K562 (cell line): ENCODE data around the gene ZMIZ1. TPM values are rescaled to one million over a fixed set of nuclear protein-coding genes. Genes with fewer than 3 reads are reported as not detected.

Experiments used
- BCOR ChIP-seq: fragments of 450-650 bp; IDR thresholded peaks from 2 replicates; pipeline ENCODE4 v1.6.1; 2016
- BMI1 ChIP-seq: fragments of 150-350 bp; IDR thresholded peaks from 2 replicates; pipeline ENCODE4 v1.6.1; 2014; ENCODE audit warnings: low read length
- CHD2 ChIP-seq: IDR thresholded peaks from 2 replicates; pipeline ENCODE4 v1.6.1; 2011; ENCODE audit warnings: low read depth, low read length
- DEAF1 ChIP-seq: fragments of 450-650 bp; formaldehyde crosslinking; IDR thresholded peaks from 2 replicates; pipeline ENCODE4 v1.4.0; 2020; ENCODE audit warnings: mild to moderate bottlenecking, moderate library complexity
- ETV6 ChIP-seq, 3 experiments: fragments of 150-350 bp in 1 of 3; sonication (generic) in 1 of 3; formaldehyde crosslinking in 1 of 3; IDR thresholded peaks; 2 replicates each; pipeline versions ENCODE4 v1.6.1 to v1.8.0; 2014 to 2022; ENCODE audit warnings: borderline replicate concordance in 2 of 3, low read depth in 2 of 3, antibody characterized with exemption in 1 of 3, low read length in 1 of 3, mild to moderate bottlenecking in 1 of 3, missing genetic modification reagents in 1 of 3
- KDM1A ChIP-seq, 2 experiments: fragments of 450-650 bp; IDR thresholded peaks; 2 replicates each; pipeline ENCODE4 v1.6.1; 2016; ENCODE audit warnings: mild to moderate bottlenecking in 2 of 2
- L3MBTL2 ChIP-seq: fragments of 450-650 bp; IDR thresholded peaks from 2 replicates; pipeline ENCODE4 v1.6.1; 2016; ENCODE audit warnings: mild to moderate bottlenecking, moderate library complexity
- LEF1 ChIP-seq: fragments of 450-650 bp; IDR thresholded peaks from 2 replicates; pipeline ENCODE4 v1.6.1; 2016; ENCODE audit warnings: mild to moderate bottlenecking
- MCM5 ChIP-seq: fragments of 450-650 bp; IDR thresholded peaks from 2 replicates; pipeline ENCODE4 v1.6.1; 2016; ENCODE audit warnings: low read depth
- RBM25 ChIP-seq: fragments of 200-400 bp; formaldehyde crosslinking; IDR thresholded peaks from 2 replicates; pipeline ENCODE4 v1.6.1; 2018; ENCODE audit warnings: low read length, low read depth, moderate library complexity; ENCODE audit not compliant: severe bottlenecking
- TBP ChIP-seq: optimal IDR thresholded peaks from 2 replicates; pipeline ENCODE3; 2011; ENCODE audit warnings: low read depth, low read length, improper control_type of control experiment
- USF1 ChIP-seq: sonication (generic); formaldehyde crosslinking; IDR thresholded peaks from 2 replicates; pipeline ENCODE4 v1.9.0; 2022; ENCODE audit warnings: mild to moderate bottlenecking, missing genetic modification reagents
- XRCC4 ChIP-seq: IDR thresholded peaks from one replicate; pipeline ENCODE4 v1.6.1; 2011; ENCODE audit not compliant: insufficient read depth, insufficient read length; ENCODE audit errors: extremely low read depth
- ZNF146 ChIP-seq: IDR thresholded peaks from one replicate; pipeline ENCODE4 v1.6.1; 2018; ENCODE audit warnings: missing compliant biosample characterization; ENCODE audit not compliant: unreplicated experiment
- ZNF3 ChIP-seq: fragments of 250-450 bp; sonication (Bioruptor Pico); IDR thresholded peaks from 2 replicates; pipeline ENCODE4 v1.5.0; 2021; ENCODE audit warnings: mild to moderate bottlenecking, moderate library complexity
- ZNF444 ChIP-seq: fragments of 250-450 bp; sonication (Bioruptor Pico); IDR thresholded peaks from 2 replicates; pipeline ENCODE4 v1.4.0; 2020; ENCODE audit warnings: mild to moderate bottlenecking, moderate library complexity
- ZNF766 ChIP-seq: fragments of 200-800 bp; sonication (Bioruptor generic); conservative IDR thresholded peaks from 2 replicates; pipeline ENCODE4 v1.6.1; 2016; ENCODE audit warnings: missing genetic modification characterization, missing compliant biosample characterization
- ZNF778 ChIP-seq: fragments of 450-650 bp; formaldehyde crosslinking; IDR thresholded peaks from 2 replicates; pipeline ENCODE4 v1.4.0; 2020; ENCODE audit warnings: mild to moderate bottlenecking, moderate library complexity
- polyA plus RNA-seq, 8 experiments: library from polyadenylated mRNA; depleted of rRNA in 4 of 8; stranded (reverse) in 5 of 8; unstranded in 3 of 8; fragments of >200 nt; fragmentation: Nextera tagmentation in 2 of 8; fragmentation: Illumina TruSeq in 1 of 8; extraction: Ambion mirVana in 2 of 8; extraction: Trizol in 1 of 8; gene quantifications; 2 replicates each; pipeline versions ENCODE4 v1.2.1 to v1.2.3, GENCODE V29; 2011 to 2014; ENCODE audit warnings: inconsistent platforms in 1 of 8, missing spikeins in 1 of 8
- total RNA-seq, 7 experiments: library from RNA; depleted of rRNA in 6 of 7; stranded (reverse); fragments of >200 nt in 6 of 7; fragmentation: Illumina TruSeq in 2 of 7; extraction: Trizol in 2 of 7; gene quantifications; 2 replicates each; pipeline versions ENCODE4 v1.2.1 to v1.2.3, GENCODE V29; 2011 to 2021; ENCODE audit warnings: low replicate concordance in 1 of 7
- TF ChIP-seq, protein P1 (sequence below): fragments of 450-650 bp; formaldehyde crosslinking; IDR thresholded peaks from 2 replicates; pipeline ENCODE4 v1.4.0; 2020; ENCODE audit warnings: mild to moderate bottlenecking
- TF ChIP-seq, protein P2 (sequence below): sonication (generic); formaldehyde crosslinking; IDR thresholded peaks from 2 replicates; pipeline ENCODE4 v1.8.1; 2023; ENCODE audit warnings: mild to moderate bottlenecking, missing genetic modification reagents

Gene ZMIZ1
- total and polyA plus RNA-seq, 9 of the 15 experiments (the other 6 are each of a cell fraction or from before 2014, with no cell fraction given), result 1.0 to 37.3 (median 4.3) TPM

DNA sequence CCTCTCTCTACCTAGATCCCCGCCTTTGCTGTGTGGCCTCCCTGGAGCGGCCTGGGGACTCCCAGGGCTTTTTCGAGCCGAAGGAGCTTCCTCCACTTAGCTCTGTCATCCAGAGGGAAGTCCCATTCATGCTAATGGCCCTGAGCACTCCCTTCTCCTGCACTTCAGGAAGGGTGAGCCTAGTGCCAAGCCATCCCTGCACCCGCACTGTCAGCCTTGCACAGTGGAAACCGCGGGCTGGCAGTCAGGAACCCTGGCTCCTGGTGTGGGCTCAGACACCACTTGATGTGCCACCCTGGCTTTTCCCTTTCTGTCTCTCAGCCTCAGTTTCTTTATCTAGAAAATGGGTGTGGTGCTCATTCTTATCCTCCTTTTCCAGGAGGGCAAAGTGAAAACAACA is 131.6 kb downstream of the ZMIZ1 start (continued):
- TF ChIP-seq DEAF1 (CRISPR knock-in tag) (no peak), LEF1 (no peak), ZNF778 (CRISPR knock-in tag) (no peak), BMI1 (no peak), L3MBTL2 (no peak), ZNF444 (CRISPR knock-in tag) (no peak), ZNF766 (CRISPR knock-in tag) (no peak), MCM5 (no peak), USF1 (no peak), RBM25 (peak; percentile 33), ZNF146 (CRISPR knock-in tag) (no peak), TBP (no peak), KDM1A (IDR thresholded peaks at IDR 0.05) (peak in 1 of 2 experiments; percentile 39; a peak in 1 of 4 replicates), ZNF3 (no peak), XRCC4 (no peak), CHD2 (no peak), BCOR (peak; percentile 40; the same call in 1 of the 2 replicates), ETV6 (IDR thresholded peaks at IDR 0.05; ENCODE audit: borderline replicate concordance in 1 of 2, low read depth in 2 of 2, low read length in 1 of 2) (no peak), ETV6 (CRISPR knock-in tag; IDR thresholded peaks at IDR 0.05; ENCODE audit: borderline replicate concordance) (no peak)
- TF ChIP-seq, protein P1, sequence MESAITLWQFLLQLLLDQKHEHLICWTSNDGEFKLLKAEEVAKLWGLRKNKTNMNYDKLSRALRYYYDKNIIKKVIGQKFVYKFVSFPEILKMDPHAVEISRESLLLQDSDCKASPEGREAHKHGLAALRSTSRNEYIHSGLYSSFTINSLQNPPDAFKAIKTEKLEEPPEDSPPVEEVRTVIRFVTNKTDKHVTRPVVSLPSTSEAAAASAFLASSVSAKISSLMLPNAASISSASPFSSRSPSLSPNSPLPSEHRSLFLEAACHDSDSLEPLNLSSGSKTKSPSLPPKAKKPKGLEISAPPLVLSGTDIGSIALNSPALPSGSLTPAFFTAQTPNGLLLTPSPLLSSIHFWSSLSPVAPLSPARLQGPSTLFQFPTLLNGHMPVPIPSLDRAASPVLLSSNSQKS (CRISPR knock-in tag), result no peak
- TF ChIP-seq, protein P2, sequence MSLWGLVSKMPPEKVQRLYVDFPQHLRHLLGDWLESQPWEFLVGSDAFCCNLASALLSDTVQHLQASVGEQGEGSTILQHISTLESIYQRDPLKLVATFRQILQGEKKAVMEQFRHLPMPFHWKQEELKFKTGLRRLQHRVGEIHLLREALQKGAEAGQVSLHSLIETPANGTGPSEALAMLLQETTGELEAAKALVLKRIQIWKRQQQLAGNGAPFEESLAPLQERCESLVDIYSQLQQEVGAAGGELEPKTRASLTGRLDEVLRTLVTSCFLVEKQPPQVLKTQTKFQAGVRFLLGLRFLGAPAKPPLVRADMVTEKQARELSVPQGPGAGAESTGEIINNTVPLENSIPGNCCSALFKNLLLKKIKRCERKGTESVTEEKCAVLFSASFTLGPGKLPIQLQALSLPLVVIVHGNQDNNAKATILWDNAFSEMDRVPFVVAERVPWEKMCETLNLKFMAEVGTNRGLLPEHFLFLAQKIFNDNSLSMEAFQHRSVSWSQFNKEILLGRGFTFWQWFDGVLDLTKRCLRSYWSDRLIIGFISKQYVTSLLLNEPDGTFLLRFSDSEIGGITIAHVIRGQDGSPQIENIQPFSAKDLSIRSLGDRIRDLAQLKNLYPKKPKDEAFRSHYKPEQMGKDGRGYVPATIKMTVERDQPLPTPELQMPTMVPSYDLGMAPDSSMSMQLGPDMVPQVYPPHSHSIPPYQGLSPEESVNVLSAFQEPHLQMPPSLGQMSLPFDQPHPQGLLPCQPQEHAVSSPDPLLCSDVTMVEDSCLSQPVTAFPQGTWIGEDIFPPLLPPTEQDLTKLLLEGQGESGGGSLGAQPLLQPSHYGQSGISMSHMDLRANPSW (CRISPR knock-in tag), result no peak
